ENCODE results near the gene MYOM1. TPM values are rescaled to one million over a fixed set of nuclear protein-coding genes. Genes with fewer than 3 reads are reported as not detected.

Gene MYOM1
- total and polyA plus RNA-seq, 2 experiments from 2014 or later: 1.1 to 1.8 TPM

GRCh38 chr18:3099327-3099726 is 120.4 kb downstream of the MYOM1 start:
- no peaks in the 10 kb centered on the region for H3K9me2 ChIP-seq (replicated peaks; ENCODE audit: insufficient read depth)
- no peak overlapping the region for H3K4me2 ChIP-seq
- H3K4me1 ChIP-seq (ENCODE audit: insufficient read depth): peaks cover 1% of the 10 kb centered on the region
- DNase-seq (ENCODE audit: low spot score): no peak
- H3K27ac ChIP-seq: no peak overlapping the region
- H3K27me3 ChIP-seq: no peaks in the 10 kb centered on the region
- no peaks in the 10 kb centered on the region for H4K20me1 ChIP-seq (ENCODE audit: insufficient read depth, poor library complexity, severe bottlenecking)
- TF ChIP-seq CTCF (IDR thresholded peaks at IDR 0.05; ENCODE audit: poor library complexity): no peak
- TF ChIP-seq EZH2 (IDR thresholded peaks at IDR 0.05; ENCODE audit: borderline replicate concordance): no peak
- TF ChIP-seq EZH2phosphoT487 (IDR thresholded peaks at IDR 0.05; ENCODE audit: low read depth, severe bottlenecking, unreplicated experiment): no peak
- H3K36me3 ChIP-seq (replicated peaks; ENCODE audit: insufficient read depth, low read depth): no peaks in the 10 kb centered on the region
- no peaks in the 10 kb centered on the region for H3K9me3 ChIP-seq (ENCODE audit: low read depth)
- H3K4me3 ChIP-seq: no peak overlapping the region
- H3K79me2 ChIP-seq: no peaks in the 10 kb centered on the region
- H2AFZ ChIP-seq: no peak overlapping the region
- WGBS (ENCODE audit: low lambda C conversion rate, missing lambda C conversion rate): 0% methylated on average over 1 of the region's 1 CpG

DNA sequence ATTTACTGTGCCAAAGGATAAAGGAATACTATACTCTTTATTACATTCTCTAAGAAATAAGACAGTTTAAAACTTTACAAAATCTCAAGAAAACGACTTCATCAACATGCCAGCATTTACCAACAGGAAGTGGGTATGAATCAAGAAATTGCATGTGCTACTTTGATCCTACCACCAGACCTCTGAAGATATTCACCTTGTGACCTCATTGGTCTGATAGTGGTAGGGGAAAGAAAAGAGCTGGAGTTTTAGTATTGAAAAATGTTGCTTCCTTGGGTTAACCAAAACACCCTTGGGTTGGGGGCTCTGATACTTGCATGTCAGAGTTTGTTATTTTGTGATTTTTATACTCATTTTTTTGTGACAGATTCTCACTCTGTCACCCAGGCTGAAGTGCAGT is 122.7 kb downstream of the MYOM1 start:
- Histone ChIP-seq H2AFZ (no peak overlapping the region), H4K20me1 (ENCODE audit: insufficient read depth, poor library complexity, severe bottlenecking) (no peaks in the 10 kb centered on the region), H3K9me2 (replicated peaks; ENCODE audit: insufficient read depth) (no peaks in the 10 kb centered on the region), H3K4me2 (no peak overlapping the region), H3K27ac (no peak overlapping the region), H3K36me3 (replicated peaks; ENCODE audit: insufficient read depth, low read depth) (no peaks in the 10 kb centered on the region), H3K27me3 (no peaks in the 10 kb centered on the region), H3K79me2 (no peaks in the 10 kb centered on the region), H3K9me3 (ENCODE audit: low read depth) (no peaks in the 10 kb centered on the region), H3K4me3 (no peak overlapping the region), H3K4me1 (ENCODE audit: insufficient read depth) (peaks cover 12% of the 10 kb centered on the region)
- 64% methylated on average over 1 of the region's 1 CpG for WGBS (ENCODE audit: low lambda C conversion rate, missing lambda C conversion rate)
- TF ChIP-seq EZH2 (IDR thresholded peaks at IDR 0.05; ENCODE audit: borderline replicate concordance): no peak
- TF ChIP-seq EZH2phosphoT487 (IDR thresholded peaks at IDR 0.05; ENCODE audit: low read depth, severe bottlenecking, unreplicated experiment): no peak
- no peak for TF ChIP-seq CTCF (IDR thresholded peaks at IDR 0.05; ENCODE audit: poor library complexity)
- no peak for DNase-seq (ENCODE audit: low spot score)

- H2AFZ ChIP-seq: no peak overlapping the region
- H3K36me3 ChIP-seq (replicated peaks; ENCODE audit: insufficient read depth, low read depth): no peaks in the 10 kb centered on the region
- no peaks in the 10 kb centered on the region for H4K20me1 ChIP-seq (ENCODE audit: insufficient read depth, poor library complexity, severe bottlenecking)
- WGBS (ENCODE audit: low lambda C conversion rate, missing lambda C conversion rate): 96% methylated on average over 5 of the region's 5 CpGs
- TF ChIP-seq CTCF (IDR thresholded peaks at IDR 0.05; ENCODE audit: poor library complexity) (no peak), EZH2 (IDR thresholded peaks at IDR 0.05; ENCODE audit: borderline replicate concordance) (no peak), EZH2phosphoT487 (IDR thresholded peaks at IDR 0.05; ENCODE audit: low read depth, severe bottlenecking, unreplicated experiment) (no peak)
- no peaks in the 10 kb centered on the region for H3K9me3 ChIP-seq (ENCODE audit: low read depth)
- H3K4me1 ChIP-seq (ENCODE audit: insufficient read depth): peaks cover 12% of the 10 kb centered on the region
- H3K9me2 ChIP-seq (replicated peaks; ENCODE audit: insufficient read depth): no peaks in the 10 kb centered on the region
- H3K4me3 ChIP-seq: no peak overlapping the region
- no peaks in the 10 kb centered on the region for H3K27me3 ChIP-seq
- H3K79me2 ChIP-seq: no peaks in the 10 kb centered on the region
- H3K27ac ChIP-seq: no peak overlapping the region
- no peak for DNase-seq (ENCODE audit: low spot score)
- no peak overlapping the region for H3K4me2 ChIP-seq
Observed at GRCh38 chr18:3095921-3096320, 123.8 kb downstream of the MYOM1 start.

- Histone ChIP-seq H3K36me3 (replicated peaks; ENCODE audit: insufficient read depth, low read depth) (no peaks in the 10 kb centered on the region), H3K27me3 (no peaks in the 10 kb centered on the region), H4K20me1 (ENCODE audit: insufficient read depth, poor library complexity, severe bottlenecking) (no peaks in the 10 kb centered on the region), H3K27ac (no peak overlapping the region), H3K79me2 (no peaks in the 10 kb centered on the region), H3K4me2 (no peak overlapping the region), H3K9me2 (replicated peaks; ENCODE audit: insufficient read depth) (no peaks in the 10 kb centered on the region), H3K9me3 (ENCODE audit: low read depth) (no peaks in the 10 kb centered on the region), H2AFZ (no peak overlapping the region), H3K4me3 (no peak overlapping the region), H3K4me1 (ENCODE audit: insufficient read depth) (peaks cover 12% of the 10 kb centered on the region)
- TF ChIP-seq EZH2 (IDR thresholded peaks at IDR 0.05; ENCODE audit: borderline replicate concordance) (no peak), EZH2phosphoT487 (IDR thresholded peaks at IDR 0.05; ENCODE audit: low read depth, severe bottlenecking, unreplicated experiment) (no peak), CTCF (IDR thresholded peaks at IDR 0.05; ENCODE audit: poor library complexity) (no peak)
- no peak for DNase-seq (ENCODE audit: low spot score)
Observed at GRCh38 chr18:3094338-3094684, 125.5 kb downstream of the MYOM1 start.

Measured in hepatocyte (in vitro differentiated cells).